K562 (cell line): Measurements from ENCODE around the gene UMAD1. TPM values are rescaled to one million over a fixed set of nuclear protein-coding genes. Genes with fewer than 3 reads are reported as not detected.

Experiments used
- ATAC-seq: fragments of 200-7000 bp; cut with Tn5 transposase; 3 replicates; pipeline ENCODE4 v1.9.1; 2020; ENCODE audit warnings: moderate library complexity
- Bru-seq: library from RNA; stranded (reverse); fragments of 400-500 nt; gene quantifications from one replicate; lab custom pipeline; 2021; lab: Mats Ljungman, UMichigan
- BruChase-seq, 2 experiments: library from RNA; stranded (reverse); fragments of 400-500 nt; gene quantifications; one replicate each; lab custom pipeline; 2021; lab: Mats Ljungman, UMichigan
- BruUV-seq: library from RNA; stranded (reverse); fragments of 400-500 nt; replicated peaks from 2 replicates; lab custom pipeline; 2021; lab: Mats Ljungman, UMichigan
- CTCF ChIA-PET: fragments of 300-600 bp; formaldehyde crosslinking; extraction: SDS; loops from one replicate; lab custom pipeline; 2021; ENCODE audit warnings: low intra/inter-chr PET ratio; lab: Yijun Ruan, JAX
- POLR2A ChIA-PET: fragments of 300-600, 350-650 bp; sonication (Branson Sonifier 250); formaldehyde crosslinking; extraction: SDS; loops from one replicate; lab custom pipeline; 2021; ENCODE audit warnings: antibody characterized with exemption, inconsistent platforms; lab: Yijun Ruan, JAX
- DNase-seq, 4 experiments: peaks; one replicate each; pipeline versions ENCODE4 v3.0.0 to v3.0.0-alpha.2; 2011 to 2018; ENCODE audit warnings: low spot score in 3 of 4, mixed read lengths in 3 of 4; ENCODE audit errors: extremely low read depth in 1 of 4
- FAIRE-seq: peaks from 2 replicates; lab custom pipeline; 2011; peaks lifted over from hg19 to GRCh38; lab: Jason Lieb, UNC
- H2AFZ ChIP-seq: 2 replicates; pipeline ENCODE4 v1.6.0; 2011; ENCODE audit warnings: low read depth, low read length, control low read depth, inconsistent platforms
- H3K27ac ChIP-seq: fragments of 200-600 bp; 3 replicates; pipeline ENCODE4 v1.8.0; 2011; ENCODE audit warnings: low read depth, mild to moderate bottlenecking, control low read depth, inconsistent platforms, low read length, moderate library complexity, mixed read lengths; ENCODE audit errors: extremely low read depth
- H3K27me3 ChIP-seq, 2 experiments: fragments of 300-600 bp in 1 of 2; 2 replicates in 1 of 2; 3 replicates in 1 of 2; pipeline versions ENCODE4 v1.6.0 to v1.8.0; 2011; ENCODE audit warnings: inconsistent platforms in 2 of 2, low read length in 2 of 2, mild to moderate bottlenecking in 1 of 2, mixed read lengths in 1 of 2, moderate library complexity in 1 of 2; ENCODE audit not compliant: control insufficient read depth in 2 of 2, insufficient read depth in 2 of 2
- H3K36me3 ChIP-seq: fragments of 300-600 bp; 3 replicates; pipeline ENCODE4 v1.8.0; 2011; ENCODE audit warnings: mild to moderate bottlenecking, low read length, inconsistent platforms; ENCODE audit not compliant: control insufficient read depth, insufficient read depth
- H3K4me1 ChIP-seq, 2 experiments: fragments of 200-600 bp in 1 of 2; replicated peaks in 1 of 2; 2 replicates in 1 of 2; 3 replicates in 1 of 2; pipeline versions ENCODE4 v1.5.1 to v1.8.0; 2011; ENCODE audit warnings: inconsistent platforms in 2 of 2, low read length in 2 of 2, mild to moderate bottlenecking in 1 of 2, mixed read lengths in 1 of 2, moderate library complexity in 1 of 2; ENCODE audit not compliant: control insufficient read depth in 2 of 2, insufficient read depth in 2 of 2
- H3K4me2 ChIP-seq: 2 replicates; pipeline ENCODE4 v1.6.1; 2011; ENCODE audit warnings: low read length, control low read depth, inconsistent platforms, mixed read lengths; ENCODE audit not compliant: insufficient read depth
- H3K4me3 ChIP-seq: fragments of 200-600 bp; sonication (generic), shearing (Covaris generic); 2 replicates; pipeline ENCODE4 v1.5.1; 2016; ENCODE audit warnings: control low read depth, inconsistent platforms
- H3K79me2 ChIP-seq: fragments of 200-600 bp; 3 replicates; pipeline ENCODE4 v1.8.0; 2011; ENCODE audit warnings: low read length, inconsistent platforms; ENCODE audit not compliant: control insufficient read depth, insufficient read depth
- H3K9ac ChIP-seq, 2 experiments: 2 replicates each; pipeline versions ENCODE4 v1.6.0 to v1.6.1; 2011; ENCODE audit warnings: low read depth in 2 of 2, low read length in 2 of 2, control low read depth in 1 of 2, inconsistent platforms in 1 of 2, mild to moderate bottlenecking in 1 of 2, mixed read lengths in 1 of 2; ENCODE audit not compliant: insufficient read depth in 1 of 2
- H3K9me1 ChIP-seq: one replicate; pipeline ENCODE4 v1.6.0; 2011; ENCODE audit warnings: inconsistent platforms, mild to moderate bottlenecking, low read length, moderate library complexity; ENCODE audit not compliant: control insufficient read depth, insufficient read depth
- H3K9me3 ChIP-seq: replicated peaks from 2 replicates; pipeline ENCODE4 v1.5.1; 2011; ENCODE audit warnings: low read depth, low read length, inconsistent platforms; ENCODE audit not compliant: control insufficient read depth, insufficient read depth
- H4K20me1 ChIP-seq: replicated peaks from 2 replicates; pipeline ENCODE4 v1.6.1; 2011; ENCODE audit warnings: low read length, inconsistent platforms, mixed read lengths; ENCODE audit not compliant: control insufficient read depth, insufficient read depth
- BRF2 ChIP-seq: IDR thresholded peaks from 3 replicates; pipeline ENCODE4 v1.6.1; 2011; ENCODE audit warnings: borderline replicate concordance, mild to moderate bottlenecking; ENCODE audit not compliant: insufficient read length, insufficient read depth
- CBFA2T3 ChIP-seq: fragments of 450-650 bp; IDR thresholded peaks from 2 replicates; pipeline ENCODE4 v1.6.1; 2017
- E2F6 ChIP-seq, 2 experiments: IDR thresholded peaks; 2 replicates each; pipeline ENCODE4 v1.6.1; 2011; ENCODE audit warnings: borderline replicate concordance in 1 of 2, control low read depth in 1 of 2, low read depth in 1 of 2, low read length in 1 of 2, mild to moderate bottlenecking in 1 of 2, mixed read lengths in 1 of 2, moderate library complexity in 1 of 2; ENCODE audit not compliant: insufficient read depth in 1 of 2, insufficient read length in 1 of 2, poor library complexity in 1 of 2, severe bottlenecking in 1 of 2; ENCODE audit errors: extremely low read depth in 1 of 2
- FOXJ3 ChIP-seq: sonication (generic); formaldehyde crosslinking; IDR thresholded peaks from 2 replicates; pipeline ENCODE4 v1.4.0; 2020; ENCODE audit warnings: mild to moderate bottlenecking, missing genetic modification reagents
- ILF3 ChIP-seq: fragments of 450-650 bp; IDR thresholded peaks from 2 replicates; pipeline ENCODE4 v1.6.1; 2018; ENCODE audit warnings: antibody characterized with exemption, mild to moderate bottlenecking, moderate library complexity, borderline replicate concordance
- IRF1 ChIP-seq: sonication (generic); formaldehyde crosslinking; IDR thresholded peaks from 2 replicates; pipeline ENCODE4 v1.8.0; 2022; ENCODE audit warnings: missing genetic modification reagents, mild to moderate bottlenecking, borderline replicate concordance
- KLF6 ChIP-seq: fragments of 250-450 bp; sonication (Bioruptor Pico); IDR thresholded peaks from 2 replicates; pipeline ENCODE4 v1.4.0; 2020; ENCODE audit warnings: mild to moderate bottlenecking, moderate library complexity, borderline replicate concordance
- NFIC ChIP-seq: fragments of 450-650 bp; IDR thresholded peaks from 2 replicates; pipeline ENCODE4 v1.6.1; 2017; ENCODE audit warnings: mild to moderate bottlenecking, inconsistent platforms
- RBM25 ChIP-seq: fragments of 200-400 bp; formaldehyde crosslinking; IDR thresholded peaks from 2 replicates; pipeline ENCODE4 v1.6.1; 2018; ENCODE audit warnings: low read length, low read depth, moderate library complexity; ENCODE audit not compliant: severe bottlenecking
- TGIF2 ChIP-seq: sonication (generic); formaldehyde crosslinking; IDR thresholded peaks from 2 replicates; pipeline ENCODE4 v1.8.1; 2022; ENCODE audit warnings: mild to moderate bottlenecking, missing genetic modification reagents, moderate library complexity
- TSC22D4 ChIP-seq: fragments of 450-650 bp; IDR thresholded peaks from 2 replicates; pipeline ENCODE4 v1.6.1; 2016; ENCODE audit warnings: missing genetic modification characterization, missing biosample characterization, control low read depth
- WGBS: fragments of 100-300 bp; shearing (Covaris generic); methylation state at CpG from one replicate; pipeline ENCODE4 v1.1.6; 2016; ENCODE audit warnings: low coverage, mixed read lengths; ENCODE audit not compliant: insufficient coverage; ENCODE audit errors: missing lambda C conversion rate; 5-methylcytosine and 5-hydroxymethylcytosine counted together
- in situ Hi-C: fragments of 300-500 bp; cut with MboI; formaldehyde crosslinking; loops from 4 replicates; pipeline ENCODE4 v1.15.0; 2018; ENCODE audit warnings: inconsistent platforms, mixed read lengths
- intact Hi-C: fragments of 100-400 bp; cut with micrococcal nuclease; formaldehyde crosslinking; loops from 2 replicates; pipeline ENCODE4 v1.14.2; 2022
- long read RNA-seq, 3 experiments: library from polyadenylated mRNA in 2 of 3; library from RNA in 1 of 3; unstranded in 2 of 3; stranded (forward) in 1 of 3; transcript quantifications; one replicate each; pipeline ENCODE4 v2.0.0, GENCODE V29; 2019 to 2022
- polyA minus RNA-seq, 3 experiments: library from RNA; depleted of rRNA, polyadenylated mRNA; stranded (reverse); fragments of >200 nt; gene quantifications; 2 replicates each; pipeline ENCODE4 v1.2.3, GENCODE V29; 2011
- polyA plus RNA-seq, 8 experiments: library from polyadenylated mRNA; depleted of rRNA in 4 of 8; stranded (reverse) in 5 of 8; unstranded in 3 of 8; fragments of >200 nt; fragmentation: Nextera tagmentation in 2 of 8; fragmentation: Illumina TruSeq in 1 of 8; extraction: Ambion mirVana in 2 of 8; extraction: Trizol in 1 of 8; gene quantifications; 2 replicates each; pipeline versions ENCODE4 v1.2.1 to v1.2.3, GENCODE V29; 2011 to 2014; ENCODE audit warnings: inconsistent platforms in 1 of 8, missing spikeins in 1 of 8
- total RNA-seq, 7 experiments: library from RNA; depleted of rRNA in 6 of 7; stranded (reverse); fragments of >200 nt in 6 of 7; fragmentation: Illumina TruSeq in 2 of 7; extraction: Trizol in 2 of 7; gene quantifications; 2 replicates each; pipeline versions ENCODE4 v1.2.1 to v1.2.3, GENCODE V29; 2011 to 2021; ENCODE audit warnings: low replicate concordance in 1 of 7

UMAD1 gene
- total RNA-seq (2011; cell fraction: chromatin; rRNA removed; ENCODE audit: low replicate concordance) = 3.4 and 12.5 TPM in 2 replicates
- 3.2 and 3.4 TPM in 2 replicates for total RNA-seq (2011; cell fraction: nucleolus; rRNA removed)
- total RNA-seq (2011; cell fraction: nucleoplasm; rRNA removed) = 7.4 and 16.9 TPM in 2 replicates
- total RNA-seq (2014; rRNA removed) = 9.0 and 13.6 TPM in 2 replicates
- 13.3 and 14.9 TPM in 2 replicates for total RNA-seq (2014; rRNA removed; fragmentation: Illumina TruSeq; extraction: Trizol)
- total RNA-seq (2015; rRNA removed; fragmentation: Illumina TruSeq; extraction: Trizol) = 13.5 and 16.0 TPM in 2 replicates
- total RNA-seq (2021) = 11.2 and 12.9 TPM in 2 replicates
- 23.1 and 26.7 TPM in 2 replicates for polyA plus RNA-seq (2011; rRNA removed)
- 11.5 and 16.9 TPM in 2 replicates for polyA plus RNA-seq (2011; cell fraction: cytosol; rRNA removed)
- polyA plus RNA-seq (2011; cell fraction: nucleus; rRNA removed) = 7.8 and 11.9 TPM in 2 replicates
- polyA plus RNA-seq (2012) = 13.0 and 16.6 TPM in 2 replicates
- polyA plus RNA-seq (2014; fragmentation: Illumina TruSeq; extraction: Trizol) = 16.0 and 18.1 TPM in 2 replicates
- polyA plus RNA-seq (2014; fragmentation: Nextera tagmentation; extraction: Ambion mirVana) = 10 to 100 TPM; 11.6 to 13.9 TPM
- polyA plus RNA-seq (2014; rRNA removed) = 11.2 and 11.4 TPM in 2 replicates
- 16.6 and 17.3 TPM in 2 replicates for polyA minus RNA-seq (2011; rRNA and poly(A)+ RNA removed)
- polyA minus RNA-seq (2011; cell fraction: cytosol; rRNA and poly(A)+ RNA removed) = 4.0 and 6.4 TPM in 2 replicates
- 4.3 and 7.0 TPM in 2 replicates for polyA minus RNA-seq (2011; cell fraction: nucleus; rRNA and poly(A)+ RNA removed)
- Bru-seq, nascent RNA = percentile 61 among the genes with signal in this experiment
- BruChase-seq, experiment 1, labeled RNA remaining after a 2-hour chase = percentile 65 among the genes with signal in this experiment
- percentile 72 among the genes with signal in this experiment for BruChase-seq, experiment 2, labeled RNA remaining after a 6-hour chase
- long read RNA-seq, experiment 1, partial matches to known transcripts = 4 of 49 reads
- long read RNA-seq, experiment 1, other reads (novel, unspliced or antisense) = 41 of 49 reads
- long read RNA-seq, experiment 2, partial matches to known transcripts = 0 of 1 reads
- long read RNA-seq, experiment 2, other reads (novel, unspliced or antisense) = 1 of 1 reads
- long read RNA-seq, experiment 3, partial matches to known transcripts = 1 of 15 reads
- long read RNA-seq, experiment 3, other reads (novel, unspliced or antisense) = 14 of 15 reads

- FAIRE-seq = peak; percentile 99
- no peaks in the 10 kb centered on the region for H3K9me1 ChIP-seq
- H3K9me3 ChIP-seq = 0 out of 2 replicates have a peak, but pooled peaks cover 2% of the 10 kb centered on the region
- WGBS = under 1% methylated on average over 66 of the region's 68 CpGs
- peak within 1 kb of the TSS; percentile 87 for H3K27ac ChIP-seq
- H3K4me1 ChIP-seq = peaks cover 0 to 3% of the 10 kb centered on the region in 2 experiments; a peak in 1 of 5 replicates
- H4K20me1 ChIP-seq = no peaks in the 10 kb centered on the region
- BruUV-seq = no TSS peak
- peak; percentile 95 for ATAC-seq
- H3K4me3 ChIP-seq = peak within 1 kb of the TSS; percentile 62
- POLR2A ChIA-PET = interaction anchor here (0.6 to 1.5 kb wide), 14 partner anchors 9 to 621 kb away, joined by 3 to 6 read pairs (median 3); partner anchors contain the start of gene GLCCI1
- peaks cover 48% of the 10 kb centered on the region for H3K79me2 ChIP-seq
- peak; percentile 90 to 100 (median 92) for DNase-seq
- CTCF ChIA-PET = no interaction called here
- H2AFZ ChIP-seq = peak within 1 kb of the TSS; percentile 98
- H3K9ac ChIP-seq = peak within 1 kb of the TSS; percentile 84 to 96
- intact Hi-C loops = loop anchor here (2.0 kb wide), 2 partner anchors 74 to 656 kb away; partner anchors contain the start of gene MIOS
- peak within 1 kb of the TSS; percentile 92 for H3K4me2 ChIP-seq
- no peaks in the 10 kb centered on the region for H3K27me3 ChIP-seq
- peaks cover 21% of the 10 kb centered on the region; the same call in 2 of the 3 replicates for H3K36me3 ChIP-seq
- in situ Hi-C loops = no loop called here
- TF ChIP-seq KLF6 (CRISPR knock-in tag) (no peak), RBM25 (peak; percentile 35), ILF3 (no peak), NFIC (peak; percentile 37; the same call in 1 of the 2 replicates), BRF2 (no peak), TGIF2 (no peak), CBFA2T3 (peak; percentile 25; the same call in 1 of the 2 replicates), IRF1 (CRISPR knock-in tag) (no peak), E2F6 (IDR thresholded peaks at IDR 0.05; ENCODE audit: borderline replicate concordance in 1 of 2, extremely low read depth in 1 of 2, insufficient read depth in 1 of 2, insufficient read length in 1 of 2, low read depth in 1 of 2, low read length in 1 of 2, poor library complexity in 1 of 2, severe bottlenecking in 1 of 2) (peak; percentile 89 to 93), TSC22D4 (tag) (no peak), FOXJ3 (CRISPR knock-in tag) (no peak)
These were observed at the start of gene UMAD1 for GRCh38 chr7:7640221-7641128. Gene UMAD1, plus strand, starts transcription at chr7:7640752. Its CDS starts 32,620 bp downstream, at chr7:7673372.
